ENCODE measurements around the gene PPM1F. TPM values are rescaled to one million over a fixed set of nuclear protein-coding genes. Genes with fewer than 3 reads are reported as not detected.
"Not testable (repeated sequence)": the region's sequence is repeated elsewhere in the genome, so short reads cannot be mapped to it uniquely, and the experiment has no call there.

Gene PPM1F
- total RNA-seq, 1 donor from 2014 or later, result 21.2 TPM

GRCh38 chr22:21889251-21889990 lies 63.2 kb downstream of the PPM1F start:
- no peak for DNase-seq

GRCh38 chr22:21887841-21888240 lies 64.8 kb downstream of the PPM1F start:
- DNase-seq, result no peak

GRCh38 chr22:21883930-21884329 lies 68.7 kb downstream of the PPM1F start:
- DNase-seq, result not testable (repeated sequence)

GRCh38 chr22:21882754-21883333 lies 69.8 kb downstream of the PPM1F start:
- not testable (repeated sequence) for DNase-seq

GRCh38 chr22:21881841-21882753 lies 70.6 kb downstream of the PPM1F start:
- DNase-seq, result no peak

- DNase-seq, result no peak
Measured at GRCh38 chr22:21876486-21877176, 76.0 kb downstream of the PPM1F start.

- DNase-seq, result not testable (repeated sequence)
Measured at GRCh38 chr22:21874953-21875352, 77.7 kb downstream of the PPM1F start.

- DNase-seq, result no peak
Measured at GRCh38 chr22:21873619-21874018, 79.0 kb downstream of the PPM1F start.

- not testable (repeated sequence) for DNase-seq
Measured at GRCh38 chr22:21872741-21873140, 79.9 kb downstream of the PPM1F start.

Other genes with a start within 250 kb of the PPM1F start
- 5.8 TPM for gene YPEL1, start 217.1 kb downstream of the PPM1F start, total RNA-seq
- 43.0 TPM for gene MAPK1, start 85.2 kb downstream of the PPM1F start, total RNA-seq
- gene TOP3B, start 29.9 kb upstream of the PPM1F start, total RNA-seq, result 19.7 TPM